GM23338 (cell line): ENCODE measurements around the gene SLC23A2.

Experiments used
- CREB1 ChIP-seq: fragments of 250-450 bp; sonication (Bioruptor Pico); IDR thresholded peaks from 2 replicates; pipeline ENCODE4 v1.5.0; 2020; ENCODE audit warnings: low read depth, mild to moderate bottlenecking, moderate library complexity
- EZH2 ChIP-seq: fragments of 200-600 bp; sonication (generic); IDR thresholded peaks from one replicate; pipeline ENCODE4 v1.8.0; 2017; ENCODE audit warnings: antibody characterized with exemption, mild to moderate bottlenecking, low read depth; ENCODE audit not compliant: unreplicated experiment
- EZH2phosphoT487 ChIP-seq: fragments of 200-600 bp; sonication (generic); IDR thresholded peaks from one replicate; pipeline ENCODE4 v1.8.1; 2018; ENCODE audit warnings: antibody characterized with exemption; ENCODE audit not compliant: unreplicated experiment
- JUNB ChIP-seq: IDR thresholded peaks from one replicate; pipeline ENCODE4 v1.6.1; 2016; ENCODE audit warnings: antibody characterized with exemption; ENCODE audit not compliant: unreplicated experiment
- POLR2AphosphoS5 ChIP-seq: IDR thresholded peaks from 2 replicates; pipeline ENCODE4 v1.6.1; 2016; ENCODE audit warnings: antibody characterized with exemption, low read depth
- TF ChIP-seq, protein P1 (sequence below), 2 experiments: fragments of 200-600 bp in 1 of 2; sonication (generic) in 1 of 2; conservative IDR thresholded peaks; 2 replicates each; pipeline versions ENCODE4 v1.5.1 to v1.6.1; 2016 to 2017; ENCODE audit warnings: antibody characterized with exemption in 2 of 2, low read depth in 2 of 2, mild to moderate bottlenecking in 2 of 2, moderate library complexity in 1 of 2
- TF ChIP-seq, protein P2 (sequence below): IDR thresholded peaks from one replicate; pipeline ENCODE4 v1.6.1; 2018; ENCODE audit warnings: antibody characterized with exemption; ENCODE audit not compliant: unreplicated experiment
- TF ChIP-seq, protein P3 (sequence below): IDR thresholded peaks from 2 replicates; pipeline ENCODE4 v1.6.1; 2016; ENCODE audit warnings: antibody characterized with exemption

DNA sequence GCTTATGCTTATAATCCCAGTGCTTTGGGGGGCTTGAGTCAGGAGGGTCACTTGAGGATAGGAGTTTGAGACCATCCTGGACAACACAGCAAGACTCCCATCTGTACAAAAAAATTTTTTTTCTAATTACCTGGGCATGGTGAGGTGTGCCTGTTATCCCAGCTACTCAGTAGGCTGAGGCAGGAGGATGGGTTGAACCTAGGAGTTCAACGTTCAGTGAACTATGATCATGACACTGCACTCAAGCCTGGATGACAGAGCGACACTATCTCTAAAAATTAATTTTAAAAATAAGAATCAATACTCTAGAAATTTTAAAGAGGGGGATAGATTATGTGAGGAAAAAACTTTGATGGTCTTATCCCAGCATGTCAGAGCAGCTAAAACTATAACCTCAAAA is 44.1 kb downstream of the SLC23A2 start:
- TF ChIP-seq, protein P1, sequence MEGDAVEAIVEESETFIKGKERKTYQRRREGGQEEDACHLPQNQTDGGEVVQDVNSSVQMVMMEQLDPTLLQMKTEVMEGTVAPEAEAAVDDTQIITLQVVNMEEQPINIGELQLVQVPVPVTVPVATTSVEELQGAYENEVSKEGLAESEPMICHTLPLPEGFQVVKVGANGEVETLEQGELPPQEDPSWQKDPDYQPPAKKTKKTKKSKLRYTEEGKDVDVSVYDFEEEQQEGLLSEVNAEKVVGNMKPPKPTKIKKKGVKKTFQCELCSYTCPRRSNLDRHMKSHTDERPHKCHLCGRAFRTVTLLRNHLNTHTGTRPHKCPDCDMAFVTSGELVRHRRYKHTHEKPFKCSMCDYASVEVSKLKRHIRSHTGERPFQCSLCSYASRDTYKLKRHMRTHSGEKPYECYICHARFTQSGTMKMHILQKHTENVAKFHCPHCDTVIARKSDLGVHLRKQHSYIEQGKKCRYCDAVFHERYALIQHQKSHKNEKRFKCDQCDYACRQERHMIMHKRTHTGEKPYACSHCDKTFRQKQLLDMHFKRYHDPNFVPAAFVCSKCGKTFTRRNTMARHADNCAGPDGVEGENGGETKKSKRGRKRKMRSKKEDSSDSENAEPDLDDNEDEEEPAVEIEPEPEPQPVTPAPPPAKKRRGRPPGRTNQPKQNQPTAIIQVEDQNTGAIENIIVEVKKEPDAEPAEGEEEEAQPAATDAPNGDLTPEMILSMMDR (conservative IDR thresholded peaks at IDR 0.05; ENCODE audit: low read depth in 2 of 2) = no peak
- TF ChIP-seq JUNB = no peak
- no peak for TF ChIP-seq EZH2phosphoT487
- no peak for TF ChIP-seq EZH2
- no peak for TF ChIP-seq POLR2AphosphoS5
- no peak for TF ChIP-seq CREB1 (CRISPR knock-in tag)
- TF ChIP-seq, protein P2, sequence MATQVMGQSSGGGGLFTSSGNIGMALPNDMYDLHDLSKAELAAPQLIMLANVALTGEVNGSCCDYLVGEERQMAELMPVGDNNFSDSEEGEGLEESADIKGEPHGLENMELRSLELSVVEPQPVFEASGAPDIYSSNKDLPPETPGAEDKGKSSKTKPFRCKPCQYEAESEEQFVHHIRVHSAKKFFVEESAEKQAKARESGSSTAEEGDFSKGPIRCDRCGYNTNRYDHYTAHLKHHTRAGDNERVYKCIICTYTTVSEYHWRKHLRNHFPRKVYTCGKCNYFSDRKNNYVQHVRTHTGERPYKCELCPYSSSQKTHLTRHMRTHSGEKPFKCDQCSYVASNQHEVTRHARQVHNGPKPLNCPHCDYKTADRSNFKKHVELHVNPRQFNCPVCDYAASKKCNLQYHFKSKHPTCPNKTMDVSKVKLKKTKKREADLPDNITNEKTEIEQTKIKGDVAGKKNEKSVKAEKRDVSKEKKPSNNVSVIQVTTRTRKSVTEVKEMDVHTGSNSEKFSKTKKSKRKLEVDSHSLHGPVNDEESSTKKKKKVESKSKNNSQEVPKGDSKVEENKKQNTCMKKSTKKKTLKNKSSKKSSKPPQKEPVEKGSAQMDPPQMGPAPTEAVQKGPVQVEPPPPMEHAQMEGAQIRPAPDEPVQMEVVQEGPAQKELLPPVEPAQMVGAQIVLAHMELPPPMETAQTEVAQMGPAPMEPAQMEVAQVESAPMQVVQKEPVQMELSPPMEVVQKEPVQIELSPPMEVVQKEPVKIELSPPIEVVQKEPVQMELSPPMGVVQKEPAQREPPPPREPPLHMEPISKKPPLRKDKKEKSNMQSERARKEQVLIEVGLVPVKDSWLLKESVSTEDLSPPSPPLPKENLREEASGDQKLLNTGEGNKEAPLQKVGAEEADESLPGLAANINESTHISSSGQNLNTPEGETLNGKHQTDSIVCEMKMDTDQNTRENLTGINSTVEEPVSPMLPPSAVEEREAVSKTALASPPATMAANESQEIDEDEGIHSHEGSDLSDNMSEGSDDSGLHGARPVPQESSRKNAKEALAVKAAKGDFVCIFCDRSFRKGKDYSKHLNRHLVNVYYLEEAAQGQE = no peak
- TF ChIP-seq, protein P3, sequence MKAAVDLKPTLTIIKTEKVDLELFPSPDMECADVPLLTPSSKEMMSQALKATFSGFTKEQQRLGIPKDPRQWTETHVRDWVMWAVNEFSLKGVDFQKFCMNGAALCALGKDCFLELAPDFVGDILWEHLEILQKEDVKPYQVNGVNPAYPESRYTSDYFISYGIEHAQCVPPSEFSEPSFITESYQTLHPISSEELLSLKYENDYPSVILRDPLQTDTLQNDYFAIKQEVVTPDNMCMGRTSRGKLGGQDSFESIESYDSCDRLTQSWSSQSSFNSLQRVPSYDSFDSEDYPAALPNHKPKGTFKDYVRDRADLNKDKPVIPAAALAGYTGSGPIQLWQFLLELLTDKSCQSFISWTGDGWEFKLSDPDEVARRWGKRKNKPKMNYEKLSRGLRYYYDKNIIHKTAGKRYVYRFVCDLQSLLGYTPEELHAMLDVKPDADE = no peak
